ENCODE measurements around the gene G6PD. TPM values are rescaled to one million over a fixed set of nuclear protein-coding genes. Genes with fewer than 3 reads are reported as not detected.

The G6PD gene
- total and polyA plus RNA-seq, 4 donors: 1.9 to 23.6 (median 5.5) TPM

GRCh38 chrX:154488336-154489075 is 58.1 kb downstream of the G6PD start:
- Histone ChIP-seq H3K27me3 (ENCODE audit: control insufficient read depth in 4 of 4, insufficient read depth in 4 of 4, low read length in 3 of 4) (no peaks in the 10 kb centered on the region), H3K4me1 (ENCODE audit: control insufficient read depth in 4 of 4, insufficient read depth in 4 of 4, low read length in 3 of 4) (peaks cover 11 to 36% (median 20%) of the 10 kb centered on the region in 4 donors), H3K9ac (ENCODE audit: low read depth in 1 of 2, low read length in 2 of 2) (no peak overlapping the region)

More at GRCh38 chrX:154488336-154489075, 58.1 kb downstream of the G6PD start:
- H3K4me3 ChIP-seq (ENCODE audit: low read depth in 1 of 3, low read length in 3 of 3): no peak overlapping the region
- WGBS: 95% methylated on average over 20 of the region's 20 CpGs
- TF ChIP-seq TAF1 (conservative IDR thresholded peaks at IDR 0.05) (no peak), RXRA (IDR thresholded peaks at IDR 0.05) (no peak), GABPA (IDR thresholded peaks at IDR 0.05 in 1 of 2, conservative IDR thresholded peaks at IDR 0.05 in 1 of 2) (no peak), JUND (IDR thresholded peaks at IDR 0.05) (no peak), MAX (IDR thresholded peaks at IDR 0.05) (no peak), ZBTB33 (IDR thresholded peaks at IDR 0.05) (no peak), NR2F2 (IDR thresholded peaks at IDR 0.05) (no peak), SP1 (IDR thresholded peaks at IDR 0.05) (no peak), HNF4A (conservative IDR thresholded peaks at IDR 0.05) (no peak), RAD21 (IDR thresholded peaks at IDR 0.05) (no peak), REST (IDR thresholded peaks at IDR 0.05) (no peak), HNF4G (IDR thresholded peaks at IDR 0.05) (no peak), ATF3 (IDR thresholded peaks at IDR 0.05) (no peak)
- no peak for DNase-seq (ENCODE audit: low spot score)
- peaks cover 0 to 6% (median 2%) of the 10 kb centered on the region in 4 donors for H3K36me3 ChIP-seq (ENCODE audit: control insufficient read depth in 4 of 4, insufficient read depth in 3 of 4, low read depth in 1 of 4, low read length in 3 of 4)
- H3K9me3 ChIP-seq (ENCODE audit: control insufficient read depth in 4 of 4, low read length in 3 of 4): no peaks in the 10 kb centered on the region
- no peak overlapping the region for H3K27ac ChIP-seq (ENCODE audit: low read depth in 1 of 2, low read length in 2 of 2)
